ENCODE measurements around the gene GRID2.

The GRID2 gene

DNA sequence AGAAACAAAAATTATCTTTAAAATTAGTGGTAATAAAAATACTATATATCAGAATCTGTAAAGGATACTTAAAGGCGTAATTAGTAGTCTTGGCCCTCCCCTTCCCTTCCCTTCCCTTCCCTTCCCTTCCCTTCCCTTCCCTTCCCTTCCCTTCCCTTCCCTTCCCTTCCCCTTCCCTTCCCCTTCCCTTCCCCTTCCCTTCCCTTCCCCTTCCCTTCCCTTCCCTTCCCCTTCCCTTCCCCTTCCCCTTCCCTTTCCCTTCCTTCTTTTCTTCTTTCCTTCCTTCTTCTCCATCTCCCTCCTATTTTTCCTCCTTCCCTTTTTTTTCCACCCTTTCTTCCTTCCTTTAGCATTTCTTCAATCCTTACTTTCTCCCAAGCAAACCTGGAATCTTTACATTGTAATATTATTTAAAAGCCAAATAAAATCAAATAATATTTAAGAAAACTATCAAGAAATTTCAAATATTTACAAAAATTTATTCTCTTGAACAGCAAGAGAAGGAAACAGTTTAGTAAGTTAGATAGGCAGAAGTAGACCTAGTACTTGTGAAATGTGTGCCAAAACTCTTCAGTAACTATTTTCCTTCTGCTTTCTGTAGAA is 1145.0 kb downstream of the GRID2 start:
- H2BK5ac ChIP-seq (ENCODE audit: low read length), result no peak overlapping the region
- no peak overlapping the region for H3K27ac ChIP-seq (replicated peaks; ENCODE audit: low read length)
- H2BK12ac ChIP-seq (ENCODE audit: low read length), result no peak overlapping the region
- H3K4ac ChIP-seq (ENCODE audit: low read length), result no peak overlapping the region
- no peak overlapping the region for H2BK120ac ChIP-seq (ENCODE audit: low read depth, low read length)
- H3K9ac ChIP-seq (ENCODE audit: low read depth, low read length, poor library complexity), result no peak overlapping the region
- no peaks in the 10 kb centered on the region for H3K79me1 ChIP-seq (ENCODE audit: low read depth, low read length)
- no peak overlapping the region for H2AK5ac ChIP-seq (ENCODE audit: low read depth, low read length)
- no peak overlapping the region for H2AFZ ChIP-seq (ENCODE audit: low read length)
- no peak overlapping the region for H3K4me3 ChIP-seq (ENCODE audit: low read length in 2 of 2)
- no peak overlapping the region for H3K23ac ChIP-seq (ENCODE audit: low read depth, low read length, poor library complexity)
- H3K18ac ChIP-seq (ENCODE audit: low read length), result no peak overlapping the region
- H3K4me1 ChIP-seq (ENCODE audit: control insufficient read depth in 2 of 2, insufficient read depth in 1 of 2, low read depth in 1 of 2, low read length in 2 of 2), result peaks cover 0 to 3% of the 10 kb centered on the region in 2 donors
- H3K36me3 ChIP-seq (replicated peaks in 1 of 2; ENCODE audit: control insufficient read depth in 2 of 2, insufficient read depth in 2 of 2, low read length in 2 of 2), result no peaks in the 10 kb centered on the region
- WGBS, 2 donors (ENCODE audit: extremely low coverage in 2 of 2, insufficient read length in 2 of 2, insufficient replicate concordance in 1 of 2), result no CpG with 5 or more reads among the region's 1 CpG
- no peaks in the 10 kb centered on the region for H3K9me3 ChIP-seq (replicated peaks in 1 of 2; ENCODE audit: control insufficient read depth in 2 of 2, insufficient read depth in 1 of 2, low read depth in 1 of 2, low read length in 2 of 2)
- no peak overlapping the region for H3K4me2 ChIP-seq (ENCODE audit: insufficient read depth, low read length, poor library complexity, severe bottlenecking)
- H3K14ac ChIP-seq (ENCODE audit: low read length), result no peak overlapping the region
- no peak for DNase-seq (ENCODE audit: low spot score)
- no peak overlapping the region for H2BK15ac ChIP-seq (ENCODE audit: low read length)
- no peak overlapping the region for H4K8ac ChIP-seq (ENCODE audit: low read depth, low read length)
- H3K27me3 ChIP-seq (ENCODE audit: control insufficient read depth in 3 of 3, insufficient read depth in 3 of 3, low read depth in 1 of 3, low read length in 3 of 3), result no peaks in the 10 kb centered on the region
- H4K91ac ChIP-seq (ENCODE audit: low read depth, low read length, poor library complexity), result no peak overlapping the region

DNA sequence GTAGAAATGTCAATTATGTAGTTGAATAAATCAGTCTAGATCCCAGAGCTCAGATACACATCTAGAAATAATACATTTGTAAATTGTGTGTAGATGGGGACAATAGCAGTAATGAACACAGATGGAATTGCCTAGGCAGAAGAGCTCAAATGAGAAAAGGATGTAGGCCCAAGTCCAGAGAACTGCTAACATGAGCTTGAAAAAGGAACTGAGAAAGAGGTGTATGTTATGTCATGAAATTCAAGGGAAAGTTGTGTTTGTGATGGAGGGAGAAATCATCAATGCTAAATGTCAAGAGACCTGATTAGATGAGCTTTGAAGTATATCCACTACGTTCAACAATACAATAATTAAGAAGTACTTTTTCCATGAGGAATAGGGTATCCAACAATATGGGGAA is 1148.2 kb downstream of the GRID2 start:
- Histone ChIP-seq H3K9ac (ENCODE audit: low read depth, low read length, poor library complexity) (no peak overlapping the region), H3K4ac (ENCODE audit: low read length) (no peak overlapping the region), H3K79me1 (ENCODE audit: low read depth, low read length) (no peaks in the 10 kb centered on the region), H3K36me3 (replicated peaks in 1 of 2; ENCODE audit: control insufficient read depth in 2 of 2, insufficient read depth in 2 of 2, low read length in 2 of 2) (no peaks in the 10 kb centered on the region), H3K4me2 (ENCODE audit: insufficient read depth, low read length, poor library complexity, severe bottlenecking) (no peak overlapping the region), H3K27ac (replicated peaks; ENCODE audit: low read length) (no peak overlapping the region), H2BK12ac (ENCODE audit: low read length) (no peak overlapping the region), H3K4me3 (ENCODE audit: low read length in 2 of 2) (no peak overlapping the region), H3K18ac (ENCODE audit: low read length) (no peak overlapping the region), H3K14ac (ENCODE audit: low read length) (no peak overlapping the region), H2BK15ac (ENCODE audit: low read length) (no peak overlapping the region), H4K91ac (ENCODE audit: low read depth, low read length, poor library complexity) (no peak overlapping the region), H3K27me3 (ENCODE audit: control insufficient read depth in 3 of 3, insufficient read depth in 3 of 3, low read depth in 1 of 3, low read length in 3 of 3) (no peaks in the 10 kb centered on the region), H3K9me3 (replicated peaks in 1 of 2; ENCODE audit: control insufficient read depth in 2 of 2, insufficient read depth in 1 of 2, low read depth in 1 of 2, low read length in 2 of 2) (no peaks in the 10 kb centered on the region), H2AFZ (ENCODE audit: low read length) (no peak overlapping the region), H2BK5ac (ENCODE audit: low read length) (no peak overlapping the region), H2BK120ac (ENCODE audit: low read depth, low read length) (no peak overlapping the region), H3K23ac (ENCODE audit: low read depth, low read length, poor library complexity) (no peak overlapping the region), H2AK5ac (ENCODE audit: low read depth, low read length) (no peak overlapping the region), H4K8ac (ENCODE audit: low read depth, low read length) (no peak overlapping the region), H3K4me1 (ENCODE audit: control insufficient read depth in 2 of 2, insufficient read depth in 1 of 2, low read depth in 1 of 2, low read length in 2 of 2) (no peaks in the 10 kb centered on the region)
- no peak for DNase-seq (ENCODE audit: low spot score)
- WGBS, 2 donors (ENCODE audit: extremely low coverage in 2 of 2, insufficient read length in 2 of 2, insufficient replicate concordance in 1 of 2), result no CpG with 5 or more reads among the region's 1 CpG

DNA sequence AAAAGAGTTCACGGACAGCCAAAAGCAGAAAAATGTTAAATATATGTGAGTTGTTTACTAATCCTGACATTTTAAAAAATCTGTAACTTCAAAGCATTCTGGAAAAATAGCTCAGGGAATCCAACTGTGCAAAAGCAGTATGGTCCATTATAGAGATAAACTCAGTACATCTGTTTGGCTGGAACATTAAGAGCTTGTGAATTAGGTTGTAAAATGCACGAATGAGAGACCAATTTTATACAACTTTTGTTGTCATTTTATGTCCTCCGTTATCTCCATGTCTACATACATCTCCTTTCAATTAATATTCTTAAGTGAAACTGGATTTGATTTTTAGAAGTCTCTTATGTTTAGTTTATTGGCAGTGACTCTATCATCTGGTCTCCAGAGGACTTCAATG is 1157.8 kb downstream of the GRID2 start:
- Histone ChIP-seq H4K8ac (ENCODE audit: low read depth, low read length) (no peak overlapping the region), H4K91ac (ENCODE audit: low read depth, low read length, poor library complexity) (no peak overlapping the region), H3K27ac (replicated peaks; ENCODE audit: low read length) (no peak overlapping the region), H3K9ac (ENCODE audit: low read depth, low read length, poor library complexity) (no peak overlapping the region), H3K4me3 (ENCODE audit: low read length in 2 of 2) (no peak overlapping the region), H2BK15ac (ENCODE audit: low read length) (no peak overlapping the region), H2BK5ac (ENCODE audit: low read length) (no peak overlapping the region), H2BK120ac (ENCODE audit: low read depth, low read length) (no peak overlapping the region), H2BK12ac (ENCODE audit: low read length) (no peak overlapping the region), H3K18ac (ENCODE audit: low read length) (no peak overlapping the region), H2AK5ac (ENCODE audit: low read depth, low read length) (no peak overlapping the region), H3K4ac (ENCODE audit: low read length) (no peak overlapping the region), H3K23ac (ENCODE audit: low read depth, low read length, poor library complexity) (no peak overlapping the region), H3K14ac (ENCODE audit: low read length) (no peak overlapping the region), H3K27me3 (ENCODE audit: control insufficient read depth in 3 of 3, insufficient read depth in 3 of 3, low read depth in 1 of 3, low read length in 3 of 3) (no peaks in the 10 kb centered on the region), H3K4me2 (ENCODE audit: insufficient read depth, low read length, poor library complexity, severe bottlenecking) (no peak overlapping the region), H3K9me3 (replicated peaks in 1 of 2; ENCODE audit: control insufficient read depth in 2 of 2, insufficient read depth in 1 of 2, low read depth in 1 of 2, low read length in 2 of 2) (no peaks in the 10 kb centered on the region), H3K4me1 (ENCODE audit: control insufficient read depth in 2 of 2, insufficient read depth in 1 of 2, low read depth in 1 of 2, low read length in 2 of 2) (no peaks in the 10 kb centered on the region), H3K36me3 (replicated peaks in 1 of 2; ENCODE audit: control insufficient read depth in 2 of 2, insufficient read depth in 2 of 2, low read length in 2 of 2) (no peaks in the 10 kb centered on the region), H2AFZ (ENCODE audit: low read length) (no peak overlapping the region), H3K79me1 (ENCODE audit: low read depth, low read length) (no peaks in the 10 kb centered on the region)
- WGBS, 2 donors (ENCODE audit: extremely low coverage in 2 of 2, insufficient read length in 2 of 2, insufficient replicate concordance in 1 of 2), result no CpG with 5 or more reads among the region's 3 CpGs
- no peak for DNase-seq (ENCODE audit: low spot score)

DNA sequence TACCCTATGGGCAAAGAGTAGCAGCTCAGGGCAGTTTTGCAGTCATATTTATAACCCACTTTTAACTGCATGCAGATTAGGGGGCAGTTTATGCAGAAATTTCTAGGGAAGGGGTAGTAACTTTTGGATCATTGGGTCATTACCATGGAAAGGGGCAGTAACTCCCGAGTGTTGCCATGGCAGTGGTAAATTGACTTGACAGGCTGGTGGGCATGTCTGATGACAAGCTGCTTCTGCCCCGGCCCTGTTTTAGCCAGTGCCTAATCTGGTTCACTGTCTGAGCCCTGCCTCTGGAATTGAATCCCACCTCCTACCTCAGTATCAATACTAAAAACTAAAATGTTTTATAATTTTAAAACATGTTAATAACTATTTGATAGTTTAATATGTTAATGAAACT is 1162.7 kb downstream of the GRID2 start:
- no peaks in the 10 kb centered on the region for H3K4me1 ChIP-seq (ENCODE audit: control insufficient read depth in 2 of 2, insufficient read depth in 1 of 2, low read depth in 1 of 2, low read length in 2 of 2)
- no peaks in the 10 kb centered on the region for H3K27me3 ChIP-seq (ENCODE audit: control insufficient read depth in 3 of 3, insufficient read depth in 3 of 3, low read depth in 1 of 3, low read length in 3 of 3)
- peak overlapping the region; percentile 2 for H2AFZ ChIP-seq (ENCODE audit: low read length)
- DNase-seq (ENCODE audit: low spot score), result no peak
- no peak overlapping the region for H4K91ac ChIP-seq (ENCODE audit: low read depth, low read length, poor library complexity)
- no peak overlapping the region for H3K18ac ChIP-seq (ENCODE audit: low read length)
- H2AK5ac ChIP-seq (ENCODE audit: low read depth, low read length), result no peak overlapping the region
- H3K4me2 ChIP-seq (ENCODE audit: insufficient read depth, low read length, poor library complexity, severe bottlenecking), result no peak overlapping the region
- no peaks in the 10 kb centered on the region for H3K79me1 ChIP-seq (ENCODE audit: low read depth, low read length)
- H4K8ac ChIP-seq (ENCODE audit: low read depth, low read length), result no peak overlapping the region
- H2BK120ac ChIP-seq (ENCODE audit: low read depth, low read length), result no peak overlapping the region
- WGBS, 2 donors (ENCODE audit: extremely low coverage in 2 of 2, insufficient read length in 2 of 2, insufficient replicate concordance in 1 of 2), result no CpG with 5 or more reads among the region's 2 CpGs
- no peak overlapping the region for H3K4me3 ChIP-seq (ENCODE audit: low read length in 2 of 2)
- H2BK12ac ChIP-seq (ENCODE audit: low read length), result no peak overlapping the region
- no peak overlapping the region for H3K9ac ChIP-seq (ENCODE audit: low read depth, low read length, poor library complexity)
- H3K36me3 ChIP-seq (replicated peaks in 1 of 2; ENCODE audit: control insufficient read depth in 2 of 2, insufficient read depth in 2 of 2, low read length in 2 of 2), result no peaks in the 10 kb centered on the region
- H3K9me3 ChIP-seq (replicated peaks in 1 of 2; ENCODE audit: control insufficient read depth in 2 of 2, insufficient read depth in 1 of 2, low read depth in 1 of 2, low read length in 2 of 2), result no peaks in the 10 kb centered on the region
- H3K27ac ChIP-seq (replicated peaks; ENCODE audit: low read length), result no peak overlapping the region
- H2BK15ac ChIP-seq (ENCODE audit: low read length), result no peak overlapping the region
- no peak overlapping the region for H3K23ac ChIP-seq (ENCODE audit: low read depth, low read length, poor library complexity)
- H3K14ac ChIP-seq (ENCODE audit: low read length), result no peak overlapping the region
- H2BK5ac ChIP-seq (ENCODE audit: low read length), result no peak overlapping the region
- H3K4ac ChIP-seq (ENCODE audit: low read length), result no peak overlapping the region

Measured in neuronal stem cell (in vitro differentiated cells).